HepG2 (cell line): ENCODE data around the gene PUM1. TPM values are rescaled to one million over a fixed set of nuclear protein-coding genes. Genes with fewer than 3 reads are reported as not detected.

Experiments
- ATAC-seq: fragments of 200-7000 bp; cut with Tn5 transposase; 3 replicates; pipeline ENCODE4 v1.9.1; 2020; ENCODE audit warnings: mild to moderate bottlenecking, moderate library complexity
- BruUV-seq: library from RNA; stranded (reverse); fragments of 400-500 nt; replicated peaks from 2 replicates; lab custom pipeline; 2021; lab: Mats Ljungman, UMichigan
- CTCF ChIA-PET: fragments of 300-600 bp; formaldehyde crosslinking; extraction: SDS; loops from one replicate; lab custom pipeline; 2021; ENCODE audit warnings: low total read pairs, inconsistent platforms, low intra/inter-chr PET ratio; lab: Yijun Ruan, JAX
- POLR2A ChIA-PET: fragments of 350-600 bp; sonication (Branson Sonifier 250); formaldehyde crosslinking; loops from one replicate; lab custom pipeline; 2020; ENCODE audit warnings: antibody characterized with exemption, inconsistent platforms; lab: Yijun Ruan, JAX
- DNase-seq: peaks from one replicate; pipeline ENCODE4 v3.0.0-alpha.2; 2015; ENCODE audit warnings: low spot score
- FAIRE-seq: peaks from 3 replicates; lab custom pipeline; 2011; peaks lifted over from hg19 to GRCh38; lab: Jason Lieb, UNC
- H2AFZ ChIP-seq: one replicate; pipeline ENCODE4 v1.6.1; 2011; ENCODE audit warnings: low read length, inconsistent platforms
- H3K27ac ChIP-seq: fragments of 300-600 bp; 3 replicates; pipeline ENCODE4 v1.8.0; 2011; ENCODE audit warnings: mixed run types, mild to moderate bottlenecking, mixed read lengths, low read length, inconsistent platforms; ENCODE audit not compliant: insufficient read depth; ENCODE audit errors: extremely low read length
- H3K27me3 ChIP-seq, 2 experiments: fragments of 200-600 bp in 1 of 2; 2 replicates in 1 of 2; 3 replicates in 1 of 2; pipeline versions ENCODE4 v1.6.0 to v1.8.0; 2011; ENCODE audit warnings: low read length in 2 of 2, mild to moderate bottlenecking in 2 of 2, moderate library complexity in 2 of 2, inconsistent platforms in 1 of 2; ENCODE audit not compliant: insufficient read depth in 2 of 2, control insufficient read depth in 1 of 2
- H3K36me3 ChIP-seq, 2 experiments: fragments of 200-600 bp in 1 of 2; replicated peaks in 1 of 2; 2 replicates in 1 of 2; 3 replicates in 1 of 2; pipeline versions ENCODE4 v1.5.1 to v1.8.0; 2011; ENCODE audit warnings: low read length in 2 of 2, inconsistent platforms in 1 of 2; ENCODE audit not compliant: insufficient read depth in 2 of 2, control insufficient read depth in 1 of 2
- H3K4me1 ChIP-seq: 2 replicates; pipeline ENCODE4 v1.5.1; 2012; ENCODE audit warnings: low read length, inconsistent platforms; ENCODE audit not compliant: insufficient read depth
- H3K4me2 ChIP-seq: 2 replicates; pipeline ENCODE4 v1.6.0; 2011; ENCODE audit warnings: low read depth, low read length, inconsistent platforms
- H3K4me3 ChIP-seq, 3 experiments: fragments of 200-600 bp in 1 of 3; sonication (generic), shearing (Covaris generic) in 1 of 3; replicated peaks in 1 of 3; 2 replicates each; pipeline ENCODE4 v1.5.1; 2011 to 2016; ENCODE audit warnings: low read length in 3 of 3, inconsistent platforms in 2 of 3, low read depth in 2 of 3, mild to moderate bottlenecking in 2 of 3, control low read depth in 1 of 3, mixed read lengths in 1 of 3; ENCODE audit not compliant: insufficient read depth in 1 of 3
- H3K79me2 ChIP-seq: one replicate; pipeline ENCODE4 v1.6.1; 2011; ENCODE audit warnings: low read length, inconsistent platforms; ENCODE audit not compliant: insufficient read depth
- H3K9ac ChIP-seq: 2 replicates; pipeline ENCODE4 v1.6.0; 2011; ENCODE audit warnings: mild to moderate bottlenecking, low read depth, low read length, inconsistent platforms; ENCODE audit not compliant: insufficient read depth
- H3K9me3 ChIP-seq: 2 replicates; pipeline ENCODE4 v1.5.1; 2012; ENCODE audit warnings: mild to moderate bottlenecking, low read length
- H4K20me1 ChIP-seq: 2 replicates; pipeline ENCODE4 v1.6.0; 2011; ENCODE audit warnings: inconsistent platforms, mild to moderate bottlenecking, low read length, moderate library complexity; ENCODE audit not compliant: insufficient read depth
- FIP1L1 ChIP-seq: fragments of 200-400 bp; formaldehyde crosslinking; IDR thresholded peaks from 2 replicates; pipeline ENCODE4 v1.6.1; 2018; ENCODE audit warnings: low read depth, mild to moderate bottlenecking, low read length, moderate library complexity, borderline replicate concordance; ENCODE audit not compliant: insufficient read depth
- MIXL1 ChIP-seq: IDR thresholded peaks from 2 replicates; pipeline ENCODE4 v1.6.1; 2016
- NFKBIZ ChIP-seq: IDR thresholded peaks from 2 replicates; pipeline ENCODE4 v1.6.1; 2018; ENCODE audit warnings: missing genetic modification reagents, missing compliant biosample characterization
- SOX6 ChIP-seq, 2 experiments: fragments of 450-650 bp in 1 of 2; sonication (generic) in 1 of 2; formaldehyde crosslinking in 1 of 2; IDR thresholded peaks; 2 replicates each; pipeline versions ENCODE4 v1.4.0 to v1.6.1; 2017 to 2020; ENCODE audit warnings: antibody characterized with exemption in 1 of 2, mild to moderate bottlenecking in 1 of 2, missing genetic modification reagents in 1 of 2
- TBL1XR1 ChIP-seq: fragments of 150-350 bp; IDR thresholded peaks from 2 replicates; pipeline ENCODE4 v1.6.1; 2014; ENCODE audit warnings: borderline replicate concordance, low read length; ENCODE audit not compliant: partially characterized antibody
- ZFP41 ChIP-seq: sonication (generic); formaldehyde crosslinking; IDR thresholded peaks from 2 replicates; pipeline ENCODE4 v1.4.0; 2020; ENCODE audit warnings: mild to moderate bottlenecking, missing genetic modification reagents, borderline replicate concordance
- ZFP82 ChIP-seq: sonication (generic); formaldehyde crosslinking; IDR thresholded peaks from 2 replicates; pipeline ENCODE4 v1.5.1; 2020; ENCODE audit warnings: mild to moderate bottlenecking, missing genetic modification reagents, borderline replicate concordance
- WGBS: methylation state at CpG from one replicate; pipeline ENCODE4 v1.1.6; 2017; ENCODE audit warnings: low lambda C conversion rate; 5-methylcytosine and 5-hydroxymethylcytosine counted together
- in situ Hi-C: cut with HindIII; loops from 2 replicates; pipeline ENCODE4 v1.10.0; 2017; ENCODE audit warnings: low pct_unique_long_range_greater_than_20kb; ENCODE audit not compliant: extremely low pct_ligation_motif_present
- intact Hi-C: fragments of 100-400 bp; cut with micrococcal nuclease; formaldehyde crosslinking; loops from one replicate; pipeline ENCODE4 v1.10.0; 2022; ENCODE audit not compliant: unreplicated experiment
- polyA plus RNA-seq, 8 experiments: library from polyadenylated mRNA; depleted of rRNA in 3 of 8; stranded (reverse) in 7 of 8; unstranded in 1 of 8; fragments of >200 nt; fragmentation: Illumina TruSeq in 4 of 8; extraction: Trizol in 4 of 8; gene quantifications; 2 replicates each; pipeline versions ENCODE4 v1.2.1 to v1.2.3, GENCODE V29; 2011 to 2016; ENCODE audit warnings: low read depth in 4 of 8, missing spikeins in 1 of 8, mixed read lengths in 1 of 8; ENCODE audit not compliant: insufficient read depth in 1 of 8
- total RNA-seq, 5 experiments: library from RNA; depleted of rRNA; stranded (reverse); fragments of >200 nt; fragmentation: Illumina TruSeq; extraction: Trizol; gene quantifications; 2 replicates each; pipeline ENCODE4 v1.2.3, GENCODE V29; 2016; ENCODE audit warnings: low read depth in 1 of 5
- TF ChIP-seq, protein P1 (sequence below): sonication (generic); formaldehyde crosslinking; IDR thresholded peaks from 2 replicates; pipeline ENCODE4 v1.4.0; 2020; ENCODE audit warnings: missing genetic modification reagents
- TF ChIP-seq, protein P2 (sequence below): sonication (generic); formaldehyde crosslinking; IDR thresholded peaks from 2 replicates; pipeline ENCODE4 v1.4.0; 2020; ENCODE audit warnings: missing genetic modification reagents

PUM1 gene
- total and polyA plus RNA-seq, 2 of the 13 experiments (the other 11 are each of a cell fraction or from before 2014, with no cell fraction given): 64.7 to 91.0 TPM

DNA sequence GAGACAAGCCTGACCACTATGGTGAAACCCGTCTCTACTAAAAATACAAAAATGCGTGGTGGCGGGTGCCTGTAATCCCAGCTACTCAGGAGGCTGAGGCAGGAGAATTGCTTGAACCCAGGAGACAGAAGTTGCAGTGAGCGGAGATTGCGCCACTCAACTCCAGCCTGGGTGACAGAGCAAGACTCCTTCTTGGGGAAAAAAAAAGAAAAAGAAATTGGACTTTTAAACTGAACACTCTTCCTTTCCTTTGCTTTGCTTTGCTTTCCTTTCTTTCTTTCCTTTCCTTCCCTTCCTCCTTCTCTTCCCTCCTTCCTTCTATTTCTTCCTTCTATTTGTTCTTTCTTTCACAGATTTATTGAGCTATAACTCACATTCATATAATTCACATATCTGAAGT lies 43.3 kb upstream of the PUM1 start:
- BruUV-seq: no TSS peak
- H4K20me1 ChIP-seq: no peaks in the 10 kb centered on the region
- TF ChIP-seq, protein P1, sequence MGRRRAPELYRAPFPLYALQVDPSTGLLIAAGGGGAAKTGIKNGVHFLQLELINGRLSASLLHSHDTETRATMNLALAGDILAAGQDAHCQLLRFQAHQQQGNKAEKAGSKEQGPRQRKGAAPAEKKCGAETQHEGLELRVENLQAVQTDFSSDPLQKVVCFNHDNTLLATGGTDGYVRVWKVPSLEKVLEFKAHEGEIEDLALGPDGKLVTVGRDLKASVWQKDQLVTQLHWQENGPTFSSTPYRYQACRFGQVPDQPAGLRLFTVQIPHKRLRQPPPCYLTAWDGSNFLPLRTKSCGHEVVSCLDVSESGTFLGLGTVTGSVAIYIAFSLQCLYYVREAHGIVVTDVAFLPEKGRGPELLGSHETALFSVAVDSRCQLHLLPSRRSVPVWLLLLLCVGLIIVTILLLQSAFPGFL (CRISPR knock-in tag): no peak
- TF ChIP-seq FIP1L1: no peak
- TF ChIP-seq ZFP41 (CRISPR knock-in tag): no peak
- TF ChIP-seq NFKBIZ: no peak
- TF ChIP-seq TBL1XR1: no peak
- no peak for TF ChIP-seq MIXL1 (CRISPR knock-in tag)
- ChIA-PET CTCF (no interaction called here), POLR2A (no interaction called here)
- H3K79me2 ChIP-seq: no peaks in the 10 kb centered on the region
- H3K27ac ChIP-seq: no peak overlapping the region
- no peak for FAIRE-seq
- no peak for ATAC-seq
- H3K36me3 ChIP-seq: no peaks in the 10 kb centered on the region
- in situ Hi-C loops: no loop called here
- H3K4me2 ChIP-seq: no peak overlapping the region
- no peak overlapping the region for H3K4me3 ChIP-seq
- no peaks in the 10 kb centered on the region for H3K9me3 ChIP-seq
- peaks cover 15% of the 10 kb centered on the region for H3K4me1 ChIP-seq
- no peak overlapping the region for H3K9ac ChIP-seq
- WGBS: 83% methylated on average over 5 of the region's 5 CpGs
- intact Hi-C loops: no loop called here
- H3K27me3 ChIP-seq: no peaks in the 10 kb centered on the region; a peak in 1 of 5 replicates
- no peak for DNase-seq
- no peak overlapping the region for H2AFZ ChIP-seq

DNA sequence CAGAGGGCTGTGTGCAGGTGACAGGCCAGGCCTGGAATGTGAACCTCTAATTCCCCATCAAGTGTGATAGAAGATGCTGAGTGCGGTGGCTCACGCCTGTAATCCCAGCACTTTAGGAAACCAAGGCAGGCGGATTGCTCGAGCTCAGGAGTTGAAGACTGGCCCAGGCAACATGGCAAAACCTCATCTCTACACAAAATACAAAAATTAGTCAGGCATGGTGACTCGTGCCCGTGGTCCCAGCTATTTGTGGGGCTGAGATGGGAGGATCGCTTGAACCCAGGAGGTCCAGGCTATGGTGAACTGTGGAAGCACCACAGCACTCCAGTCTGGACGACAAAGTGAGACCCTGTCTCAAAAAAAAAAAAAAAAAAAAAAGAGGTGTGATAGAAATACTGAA lies 40.1 kb upstream of the PUM1 start:
- BruUV-seq: no TSS peak
- Histone ChIP-seq H3K79me2 (no peaks in the 10 kb centered on the region), H3K9me3 (no peaks in the 10 kb centered on the region), H3K4me2 (no peak overlapping the region), H3K9ac (no peak overlapping the region), H3K36me3 (no peaks in the 10 kb centered on the region), H3K27ac (no peak overlapping the region), H2AFZ (no peak overlapping the region), H4K20me1 (no peaks in the 10 kb centered on the region), H3K27me3 (no peaks in the 10 kb centered on the region; a peak in 1 of 5 replicates), H3K4me3 (no peak overlapping the region), H3K4me1 (peaks cover 23% of the 10 kb centered on the region)
- in situ Hi-C loops (no loop called here), intact Hi-C loops (no loop called here)
- DNase-seq (no peak), ATAC-seq (no peak), FAIRE-seq (no peak)
- CTCF ChIA-PET: no interaction called here
- POLR2A ChIA-PET: no interaction called here
- WGBS: 55% methylated on average over 8 of the region's 8 CpGs
- TF ChIP-seq ZFP82 (CRISPR knock-in tag) (no peak), SOX6 (IDR thresholded peaks at IDR 0.05) (no peak), SOX6 (CRISPR knock-in tag; IDR thresholded peaks at IDR 0.05) (no peak)
- TF ChIP-seq, protein P2, sequence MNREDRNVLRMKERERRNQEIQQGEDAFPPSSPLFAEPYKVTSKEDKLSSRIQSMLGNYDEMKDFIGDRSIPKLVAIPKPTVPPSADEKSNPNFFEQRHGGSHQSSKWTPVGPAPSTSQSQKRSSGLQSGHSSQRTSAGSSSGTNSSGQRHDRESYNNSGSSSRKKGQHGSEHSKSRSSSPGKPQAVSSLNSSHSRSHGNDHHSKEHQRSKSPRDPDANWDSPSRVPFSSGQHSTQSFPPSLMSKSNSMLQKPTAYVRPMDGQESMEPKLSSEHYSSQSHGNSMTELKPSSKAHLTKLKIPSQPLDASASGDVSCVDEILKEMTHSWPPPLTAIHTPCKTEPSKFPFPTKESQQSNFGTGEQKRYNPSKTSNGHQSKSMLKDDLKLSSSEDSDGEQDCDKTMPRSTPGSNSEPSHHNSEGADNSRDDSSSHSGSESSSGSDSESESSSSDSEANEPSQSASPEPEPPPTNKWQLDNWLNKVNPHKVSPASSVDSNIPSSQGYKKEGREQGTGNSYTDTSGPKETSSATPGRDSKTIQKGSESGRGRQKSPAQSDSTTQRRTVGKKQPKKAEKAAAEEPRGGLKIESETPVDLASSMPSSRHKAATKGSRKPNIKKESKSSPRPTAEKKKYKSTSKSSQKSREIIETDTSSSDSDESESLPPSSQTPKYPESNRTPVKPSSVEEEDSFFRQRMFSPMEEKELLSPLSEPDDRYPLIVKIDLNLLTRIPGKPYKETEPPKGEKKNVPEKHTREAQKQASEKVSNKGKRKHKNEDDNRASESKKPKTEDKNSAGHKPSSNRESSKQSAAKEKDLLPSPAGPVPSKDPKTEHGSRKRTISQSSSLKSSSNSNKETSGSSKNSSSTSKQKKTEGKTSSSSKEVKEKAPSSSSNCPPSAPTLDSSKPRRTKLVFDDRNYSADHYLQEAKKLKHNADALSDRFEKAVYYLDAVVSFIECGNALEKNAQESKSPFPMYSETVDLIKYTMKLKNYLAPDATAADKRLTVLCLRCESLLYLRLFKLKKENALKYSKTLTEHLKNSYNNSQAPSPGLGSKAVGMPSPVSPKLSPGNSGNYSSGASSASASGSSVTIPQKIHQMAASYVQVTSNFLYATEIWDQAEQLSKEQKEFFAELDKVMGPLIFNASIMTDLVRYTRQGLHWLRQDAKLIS (CRISPR knock-in tag): no peak
